ENCODE measurements around the gene COPS3. TPM values are rescaled to one million over a fixed set of nuclear protein-coding genes. Genes with fewer than 3 reads are reported as not detected.

COPS3 gene
- polyA plus RNA-seq, 6 donors from 2014 or later, result 80.2 to 117 (median 94.2) TPM

DNA sequence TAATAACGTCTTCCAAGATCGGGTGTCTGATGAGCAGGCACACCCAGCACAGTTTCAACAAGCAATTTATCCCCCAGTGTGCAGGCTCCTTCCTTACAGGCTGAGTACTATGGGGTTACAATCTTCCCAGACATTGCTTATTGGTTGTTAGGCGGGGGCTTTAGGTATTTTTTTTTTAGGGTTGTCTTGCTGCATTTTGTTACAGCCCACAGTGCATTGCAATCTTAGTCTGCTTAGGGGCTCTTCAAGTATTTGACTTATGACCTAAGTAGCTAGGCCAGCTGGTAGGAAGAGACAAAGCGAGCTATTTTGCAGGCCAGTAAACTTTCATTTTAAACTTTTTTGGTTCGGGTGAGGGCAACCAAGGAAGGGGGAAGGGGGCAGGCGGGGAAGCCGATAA is 80.7 kb downstream of the COPS3 start:
- DNase-seq, result no peak
- H3K9me3 Mint-ChIP-seq, result no peaks in the 10 kb centered on the region
- H3K4me1 Mint-ChIP-seq, result peaks cover 7 to 18% (median 16%) of the 10 kb centered on the region in 3 donors
- no peak overlapping the region for H3K4me3 Mint-ChIP-seq
- H3K27ac Mint-ChIP-seq, result peak overlapping the region in 2 of 6 donors; percentile 13 to 42
- H3K27me3 Mint-ChIP-seq, result no peaks in the 10 kb centered on the region
- H3K36me3 Mint-ChIP-seq, result no peaks in the 10 kb centered on the region
- no peak for ATAC-seq (ENCODE audit: low read depth in 2 of 2)

DNA sequence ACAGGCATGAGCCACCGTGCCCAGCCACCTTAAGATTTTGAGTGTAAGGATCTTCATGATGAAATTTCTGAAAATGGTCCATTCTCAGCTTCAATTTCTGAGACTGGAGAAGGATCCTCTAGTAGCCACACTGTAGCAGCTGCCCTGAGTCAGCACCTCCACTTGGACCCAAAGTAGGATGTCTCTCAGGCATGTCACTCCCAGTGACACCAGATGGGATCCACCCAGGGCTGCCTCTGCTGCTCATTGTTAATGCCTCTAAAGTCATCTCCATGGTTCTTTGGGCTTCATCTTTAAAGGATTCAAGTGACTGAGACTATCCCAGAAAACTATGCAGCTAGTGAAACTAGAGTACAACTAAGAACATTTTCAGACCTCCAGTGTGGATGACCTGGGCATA is 82.8 kb downstream of the COPS3 start:
- no peak overlapping the region for H3K4me3 Mint-ChIP-seq
- H3K4me1 Mint-ChIP-seq, result peaks cover 0 to 7% (median 5%) of the 10 kb centered on the region in 3 donors
- H3K36me3 Mint-ChIP-seq, result no peaks in the 10 kb centered on the region
- no peaks in the 10 kb centered on the region for H3K27me3 Mint-ChIP-seq
- ATAC-seq (ENCODE audit: low read depth in 2 of 2) (no peak), DNase-seq (no peak)
- H3K9me3 Mint-ChIP-seq, result no peaks in the 10 kb centered on the region
- no peak overlapping the region for H3K27ac Mint-ChIP-seq

DNA sequence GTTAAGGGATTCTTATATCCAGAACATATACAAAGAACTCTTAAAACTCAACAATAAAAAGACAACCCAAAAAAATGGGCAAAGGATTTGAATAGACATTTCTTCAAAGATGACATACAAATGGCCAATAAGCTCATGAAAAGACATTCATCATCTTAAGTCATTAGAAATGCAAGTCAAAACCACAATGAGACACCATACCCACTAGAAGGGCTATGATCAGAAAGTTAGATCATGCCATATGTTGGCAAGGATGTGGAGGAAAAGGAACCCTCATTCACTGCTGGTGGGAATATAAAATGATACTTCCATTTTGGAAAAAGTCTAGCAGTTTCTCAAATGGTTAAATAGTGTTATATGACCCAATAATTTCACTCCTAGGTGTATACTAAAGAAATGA is 84.3 kb downstream of the COPS3 start:
- Mint-ChIP-seq H3K27me3 (no peaks in the 10 kb centered on the region), H3K27ac (peak overlapping the region in 1 of 6 donors; percentile 59), H3K36me3 (no peaks in the 10 kb centered on the region), H3K4me1 (peaks cover 0 to 19% (median 5%) of the 10 kb centered on the region in 3 donors), H3K4me3 (no peak overlapping the region), H3K9me3 (no peaks in the 10 kb centered on the region)
- no peak for DNase-seq
- ATAC-seq (ENCODE audit: low read depth in 2 of 2), result no peak

Other genes starting within 250 kb of the COPS3 start
- 10 to 100 TPM in 4 of 6 donors, 1 to 10 TPM in 2; 1.9 to 26.0 (median 12.6) TPM for gene MPRIP, start 238.8 kb downstream of the COPS3 start, polyA plus RNA-seq (ENCODE audit: low read depth in 6 of 6)
- gene PLD6, start 74.9 kb downstream of the COPS3 start, polyA plus RNA-seq (ENCODE audit: low read depth in 6 of 6), result 10 to 100 TPM in 1 of 6 donors, 1 to 10 TPM in 4, not detected in 1; 1.9 to 22.0 (median 4.1) TPM
- gene FLCN, start 44.1 kb downstream of the COPS3 start, polyA plus RNA-seq (ENCODE audit: low read depth in 6 of 6), result 1 to 10 TPM; 3.6 to 7.4 (median 5.7) TPM
- gene NT5M, start 22.1 kb upstream of the COPS3 start, polyA plus RNA-seq (ENCODE audit: low read depth in 6 of 6), result 1 to 10 TPM in 1 of 6 donors, under 1 TPM in 4, not detected in 1; 0.19 to 3.2 (median 0.61) TPM
- gene MED9, start 195.8 kb upstream of the COPS3 start, polyA plus RNA-seq (ENCODE audit: low read depth in 6 of 6), result 10 to 100 TPM; 14.7 to 25.9 (median 18.5) TPM
- gene RASD1, start 215.1 kb upstream of the COPS3 start, polyA plus RNA-seq (ENCODE audit: low read depth in 6 of 6), result under 1 TPM in 2 of 6 donors, not detected in 4; 0.21 to 0.27 TPM